Testis (tissue), 2 donors: ENCODE results near the gene GC.

ENCODE experiments used
- POLR2A ChIP-seq: fragments of 450-650 bp; IDR thresholded peaks from one replicate; pipeline ENCODE4 v1.6.1; 2017; ENCODE audit warnings: antibody characterized with exemption, mild to moderate bottlenecking, moderate library complexity
- TF ChIP-seq, protein P1 (sequence below), 3 experiments: fragments of 450-650 bp in 2 of 3; fragments of 200-600 bp in 1 of 3; sonication (generic) in 1 of 3; IDR thresholded peaks; one replicate each; pipeline ENCODE4 v1.5.1; 2016 to 2019; ENCODE audit warnings: antibody characterized with exemption in 3 of 3, mild to moderate bottlenecking in 2 of 3, moderate library complexity in 1 of 3

DNA sequence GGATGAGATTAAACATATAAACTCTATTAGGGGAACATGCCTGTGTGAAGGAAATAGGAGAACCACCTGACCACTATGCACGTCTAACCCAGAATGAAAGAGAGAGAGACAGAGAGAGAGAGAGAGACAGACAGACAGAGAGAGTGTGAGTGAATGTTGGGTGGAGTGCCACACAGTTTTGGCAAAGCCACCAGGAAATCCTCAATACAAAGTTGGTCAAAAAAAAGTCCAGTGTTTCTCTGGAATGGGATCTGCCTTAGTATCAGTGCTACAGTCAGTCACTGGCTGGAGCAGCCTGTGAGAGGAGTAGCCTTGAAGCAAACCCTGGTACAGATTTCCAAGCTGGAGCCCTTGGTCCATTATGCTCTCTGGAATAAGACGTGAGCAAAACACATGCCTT is 91.7 kb downstream of the GC start:
- TF ChIP-seq, protein P1, sequence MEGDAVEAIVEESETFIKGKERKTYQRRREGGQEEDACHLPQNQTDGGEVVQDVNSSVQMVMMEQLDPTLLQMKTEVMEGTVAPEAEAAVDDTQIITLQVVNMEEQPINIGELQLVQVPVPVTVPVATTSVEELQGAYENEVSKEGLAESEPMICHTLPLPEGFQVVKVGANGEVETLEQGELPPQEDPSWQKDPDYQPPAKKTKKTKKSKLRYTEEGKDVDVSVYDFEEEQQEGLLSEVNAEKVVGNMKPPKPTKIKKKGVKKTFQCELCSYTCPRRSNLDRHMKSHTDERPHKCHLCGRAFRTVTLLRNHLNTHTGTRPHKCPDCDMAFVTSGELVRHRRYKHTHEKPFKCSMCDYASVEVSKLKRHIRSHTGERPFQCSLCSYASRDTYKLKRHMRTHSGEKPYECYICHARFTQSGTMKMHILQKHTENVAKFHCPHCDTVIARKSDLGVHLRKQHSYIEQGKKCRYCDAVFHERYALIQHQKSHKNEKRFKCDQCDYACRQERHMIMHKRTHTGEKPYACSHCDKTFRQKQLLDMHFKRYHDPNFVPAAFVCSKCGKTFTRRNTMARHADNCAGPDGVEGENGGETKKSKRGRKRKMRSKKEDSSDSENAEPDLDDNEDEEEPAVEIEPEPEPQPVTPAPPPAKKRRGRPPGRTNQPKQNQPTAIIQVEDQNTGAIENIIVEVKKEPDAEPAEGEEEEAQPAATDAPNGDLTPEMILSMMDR (IDR thresholded peaks at IDR 0.05), result no peak
- no peak for TF ChIP-seq POLR2A
